Measurements from ENCODE around the gene SLC16A5. TPM values are rescaled to one million over a fixed set of nuclear protein-coding genes. Genes with fewer than 3 reads are reported as not detected.

SLC16A5 gene
- polyA plus RNA-seq, 4 donors: 23.5 to 35.4 (median 32.2) TPM

- WGBS, 3 donors: 44 to 66% (median 62%) methylated on average over 15 of the region's 15 CpGs
- no peak overlapping the region for H3K4me3 ChIP-seq (ENCODE audit: low read depth in 1 of 3, low read length in 3 of 3)
- FAIRE-seq: no peak
- H3K9me3 ChIP-seq (ENCODE audit: control insufficient read depth in 2 of 2, insufficient read depth in 1 of 2, low read depth in 1 of 2, low read length in 1 of 2): no peaks in the 10 kb centered on the region
- peaks cover 0 to 4% (median 0%) of the 10 kb centered on the region in 3 donors for H3K36me3 ChIP-seq (ENCODE audit: control insufficient read depth in 3 of 3, insufficient read depth in 2 of 3, low read depth in 1 of 3, low read length in 3 of 3)
- H3K27me3 ChIP-seq (ENCODE audit: control insufficient read depth in 3 of 3, insufficient read depth in 3 of 3, low read length in 3 of 3): no peaks in the 10 kb centered on the region
- peak; percentile 71 to 88 for DNase-seq
- peak overlapping the region; percentile 47 to 99 (median 97) for H3K27ac ChIP-seq (ENCODE audit: low read depth in 1 of 3, low read length in 2 of 3)
- H3K4me1 ChIP-seq (ENCODE audit: control insufficient read depth in 3 of 3, insufficient read depth in 2 of 3, low read depth in 1 of 3, low read length in 2 of 3): peaks cover 0 to 62% (median 0%) of the 10 kb centered on the region in 3 donors
These were observed 1.1 kb upstream of the SLC16A5 start for GRCh38 chr17:75086496-75087181.

- Histone ChIP-seq H3K4me1 (ENCODE audit: control insufficient read depth in 3 of 3, insufficient read depth in 2 of 3, low read depth in 1 of 3, low read length in 2 of 3) (peaks cover 0 to 67% (median 0%) of the 10 kb centered on the region in 3 donors), H3K4me3 (ENCODE audit: low read depth in 1 of 3, low read length in 3 of 3) (peak overlapping the region in 2 of 3 donors; percentile 68 to 84), H3K9me3 (ENCODE audit: control insufficient read depth in 2 of 2, insufficient read depth in 1 of 2, low read depth in 1 of 2, low read length in 1 of 2) (no peaks in the 10 kb centered on the region), H3K36me3 (ENCODE audit: control insufficient read depth in 3 of 3, insufficient read depth in 2 of 3, low read depth in 1 of 3, low read length in 3 of 3) (peaks cover 0 to 4% (median 0%) of the 10 kb centered on the region in 3 donors), H3K27me3 (ENCODE audit: control insufficient read depth in 3 of 3, insufficient read depth in 3 of 3, low read length in 3 of 3) (no peaks in the 10 kb centered on the region), H3K27ac (ENCODE audit: low read depth in 1 of 3, low read length in 2 of 3) (peak overlapping the region; percentile 97 to 99 (median 97))
- FAIRE-seq: no peak
- 55 to 64% (median 58%) methylated on average over 12 of the region's 12 CpGs for whole genome bisulfite sequencing, 3 donors
- no peak for DNase-seq
These were observed 584 bp upstream of the SLC16A5 start for GRCh38 chr17:75087182-75087557.

GRCh38 chr17:75088465-75089417 lies 987 bp downstream of the SLC16A5 start:
- H3K4me1 ChIP-seq (ENCODE audit: control insufficient read depth in 3 of 3, insufficient read depth in 2 of 3, low read depth in 1 of 3, low read length in 2 of 3): peaks cover 0 to 82% (median 2%) of the 10 kb centered on the region in 3 donors
- FAIRE-seq: no peak

GRCh38 chr17:75090871-75091854 lies 3.4 kb downstream of the SLC16A5 start:
- peak; percentile 75 to 93 for DNase-seq

More at GRCh38 chr17:75088465-75089417, 987 bp downstream of the SLC16A5 start:
- Histone ChIP-seq H3K9me3 (ENCODE audit: control insufficient read depth in 2 of 2, insufficient read depth in 1 of 2, low read depth in 1 of 2, low read length in 1 of 2) (no peaks in the 10 kb centered on the region), H3K4me3 (ENCODE audit: low read depth in 1 of 3, low read length in 3 of 3) (peak overlapping the region; percentile 54 to 84 (median 68)), H3K27me3 (ENCODE audit: control insufficient read depth in 3 of 3, insufficient read depth in 3 of 3, low read length in 3 of 3) (no peaks in the 10 kb centered on the region), H3K27ac (ENCODE audit: low read depth in 1 of 3, low read length in 2 of 3) (peak overlapping the region; percentile 97 to 99 (median 99)), H3K36me3 (ENCODE audit: control insufficient read depth in 3 of 3, insufficient read depth in 2 of 3, low read depth in 1 of 3, low read length in 3 of 3) (peaks cover 0 to 12% (median 0%) of the 10 kb centered on the region in 3 donors)
- 64 to 71% (median 65%) methylated on average over 11 of the region's 11 CpGs for WGBS, 3 donors
- DNase-seq: peak; percentile 69 to 84

GRCh38 chr17:75091855-75092327 lies 4.1 kb downstream of the SLC16A5 start:
- H3K4me1 ChIP-seq (ENCODE audit: control insufficient read depth in 3 of 3, insufficient read depth in 2 of 3, low read depth in 1 of 3, low read length in 2 of 3): peaks cover 0 to 79% (median 2%) of the 10 kb centered on the region in 3 donors
- peaks cover 0 to 31% (median 3%) of the 10 kb centered on the region in 3 donors for H3K36me3 ChIP-seq (ENCODE audit: control insufficient read depth in 3 of 3, insufficient read depth in 2 of 3, low read depth in 1 of 3, low read length in 3 of 3)
- no peak for FAIRE-seq
- H3K27ac ChIP-seq (ENCODE audit: low read depth in 1 of 3, low read length in 2 of 3): peak overlapping the region; percentile 94 to 99 (median 99)
- no peaks in the 10 kb centered on the region for H3K27me3 ChIP-seq (ENCODE audit: control insufficient read depth in 3 of 3, insufficient read depth in 3 of 3, low read length in 3 of 3)
- no peaks in the 10 kb centered on the region for H3K9me3 ChIP-seq (ENCODE audit: control insufficient read depth in 2 of 2, insufficient read depth in 1 of 2, low read depth in 1 of 2, low read length in 1 of 2)
- peak; percentile 88 to 90 for DNase-seq
- peak overlapping the region in 1 of 3 donors; percentile 37 for H3K4me3 ChIP-seq (ENCODE audit: low read depth in 1 of 3, low read length in 3 of 3)
- 24 to 62% (median 44%) methylated on average over 10 of the region's 10 CpGs for WGBS, 3 donors

More at GRCh38 chr17:75090871-75091854, 3.4 kb downstream of the SLC16A5 start:
- Histone ChIP-seq H3K27ac (ENCODE audit: low read depth in 1 of 3, low read length in 2 of 3) (peak overlapping the region; percentile 94 to 99 (median 99)), H3K9me3 (ENCODE audit: control insufficient read depth in 2 of 2, insufficient read depth in 1 of 2, low read depth in 1 of 2, low read length in 1 of 2) (no peaks in the 10 kb centered on the region), H3K4me3 (ENCODE audit: low read depth in 1 of 3, low read length in 3 of 3) (peak overlapping the region in 1 of 3 donors; percentile 37), H3K36me3 (ENCODE audit: control insufficient read depth in 3 of 3, insufficient read depth in 2 of 3, low read depth in 1 of 3, low read length in 3 of 3) (peaks cover 0 to 29% (median 3%) of the 10 kb centered on the region in 3 donors), H3K27me3 (ENCODE audit: control insufficient read depth in 3 of 3, insufficient read depth in 3 of 3, low read length in 3 of 3) (no peaks in the 10 kb centered on the region), H3K4me1 (ENCODE audit: control insufficient read depth in 3 of 3, insufficient read depth in 2 of 3, low read depth in 1 of 3, low read length in 2 of 3) (peaks cover 0 to 82% (median 2%) of the 10 kb centered on the region in 3 donors)
- no peak for FAIRE-seq
- 21 to 50% (median 43%) methylated on average over 19 of the region's 19 CpGs for WGBS, 3 donors

GRCh38 chr17:75093548-75094158 lies 5.9 kb downstream of the SLC16A5 start:
- H3K9me3 ChIP-seq (ENCODE audit: control insufficient read depth in 2 of 2, insufficient read depth in 1 of 2, low read depth in 1 of 2, low read length in 1 of 2): no peaks in the 10 kb centered on the region
- DNase-seq (no peak), FAIRE-seq (no peak)
- no peak overlapping the region for H3K4me3 ChIP-seq (ENCODE audit: low read depth in 1 of 3, low read length in 3 of 3)
- H3K27me3 ChIP-seq (ENCODE audit: control insufficient read depth in 3 of 3, insufficient read depth in 3 of 3, low read length in 3 of 3): no peaks in the 10 kb centered on the region
- 89 to 92% (median 90%) methylated on average over 18 of the region's 18 CpGs for WGBS, 3 donors
- peaks cover 0 to 49% (median 3%) of the 10 kb centered on the region in 3 donors for H3K36me3 ChIP-seq (ENCODE audit: control insufficient read depth in 3 of 3, insufficient read depth in 2 of 3, low read depth in 1 of 3, low read length in 3 of 3)
- peaks cover 0 to 73% (median 2%) of the 10 kb centered on the region in 3 donors for H3K4me1 ChIP-seq (ENCODE audit: control insufficient read depth in 3 of 3, insufficient read depth in 2 of 3, low read depth in 1 of 3, low read length in 2 of 3)
- peak overlapping the region in 1 of 3 donors; percentile 99 for H3K27ac ChIP-seq (ENCODE audit: low read depth in 1 of 3, low read length in 2 of 3)

- H3K4me1 ChIP-seq (ENCODE audit: control insufficient read depth in 3 of 3, insufficient read depth in 2 of 3, low read depth in 1 of 3, low read length in 2 of 3): peaks cover 0 to 62% (median 2%) of the 10 kb centered on the region in 3 donors
These were observed 7.2 kb downstream of the SLC16A5 start for GRCh38 chr17:75094871-75095399.

More at GRCh38 chr17:75094871-75095399, 7.2 kb downstream of the SLC16A5 start:
- 72 to 78% (median 74%) methylated on average over 14 to 16 of the region's 16 CpGs for WGBS, 3 donors
- Histone ChIP-seq H3K4me3 (ENCODE audit: low read depth in 1 of 3, low read length in 3 of 3) (no peak overlapping the region), H3K27ac (ENCODE audit: low read depth in 1 of 3, low read length in 2 of 3) (peak overlapping the region in 2 of 3 donors; percentile 18 to 58), H3K9me3 (ENCODE audit: control insufficient read depth in 2 of 2, insufficient read depth in 1 of 2, low read depth in 1 of 2, low read length in 1 of 2) (no peaks in the 10 kb centered on the region), H3K36me3 (ENCODE audit: control insufficient read depth in 3 of 3, insufficient read depth in 2 of 3, low read depth in 1 of 3, low read length in 3 of 3) (peaks cover 0 to 62% (median 11%) of the 10 kb centered on the region in 3 donors), H3K27me3 (ENCODE audit: control insufficient read depth in 3 of 3, insufficient read depth in 3 of 3, low read length in 3 of 3) (no peaks in the 10 kb centered on the region)
- FAIRE-seq: no peak
- DNase-seq: peak in 1 of 2 donors; percentile 6

All from small intestine (tissue), 7 donors.